WERI-Rb-1 (cell line): Measurements from ENCODE around the gene PPARD.

Experiments used
- DNase-seq: peaks from one replicate; pipeline ENCODE4 v3.0.0-alpha.2; 2020
- H3K27ac ChIP-seq: fragments of 250-450 bp; sonication (Bioruptor Pico); 2 replicates; pipeline ENCODE4 v1.5.1; 2020; ENCODE audit warnings: mild to moderate bottlenecking, moderate library complexity
- H3K27me3 ChIP-seq: fragments of 250-450 bp; sonication (Bioruptor Pico); 2 replicates; pipeline ENCODE4 v1.5.1; 2021; ENCODE audit warnings: mild to moderate bottlenecking, low read depth, moderate library complexity; ENCODE audit not compliant: insufficient read depth, severe bottlenecking
- H3K36me3 ChIP-seq: fragments of 250-450 bp; sonication (Bioruptor Pico); 2 replicates; pipeline ENCODE4 v1.5.1; 2020; ENCODE audit warnings: mild to moderate bottlenecking, moderate library complexity
- H3K4me3 ChIP-seq: 2 replicates; pipeline ENCODE4 v1.5.1; 2011; ENCODE audit warnings: low read depth, mild to moderate bottlenecking, control low read depth, low read length
- H3K9me3 ChIP-seq: fragments of 250-450 bp; sonication (Bioruptor Pico); 2 replicates; pipeline ENCODE4 v1.5.1; 2021; ENCODE audit warnings: mild to moderate bottlenecking, moderate library complexity; ENCODE audit not compliant: severe bottlenecking
- TF ChIP-seq, protein P1 (sequence below): IDR thresholded peaks from 2 replicates; pipeline ENCODE4 v1.5.1; 2011; ENCODE audit warnings: low read depth, mild to moderate bottlenecking, control low read depth, inconsistent platforms, low read length

Gene PPARD

GRCh38 chr6:35441205-35441604 lies 98.8 kb downstream of the PPARD start:
- Histone ChIP-seq H3K36me3 (no peaks in the 10 kb centered on the region), H3K27ac (no peak overlapping the region), H3K9me3 (no peaks in the 10 kb centered on the region), H3K27me3 (no peaks in the 10 kb centered on the region), H3K4me3 (no peak overlapping the region)
- TF ChIP-seq, protein P1, sequence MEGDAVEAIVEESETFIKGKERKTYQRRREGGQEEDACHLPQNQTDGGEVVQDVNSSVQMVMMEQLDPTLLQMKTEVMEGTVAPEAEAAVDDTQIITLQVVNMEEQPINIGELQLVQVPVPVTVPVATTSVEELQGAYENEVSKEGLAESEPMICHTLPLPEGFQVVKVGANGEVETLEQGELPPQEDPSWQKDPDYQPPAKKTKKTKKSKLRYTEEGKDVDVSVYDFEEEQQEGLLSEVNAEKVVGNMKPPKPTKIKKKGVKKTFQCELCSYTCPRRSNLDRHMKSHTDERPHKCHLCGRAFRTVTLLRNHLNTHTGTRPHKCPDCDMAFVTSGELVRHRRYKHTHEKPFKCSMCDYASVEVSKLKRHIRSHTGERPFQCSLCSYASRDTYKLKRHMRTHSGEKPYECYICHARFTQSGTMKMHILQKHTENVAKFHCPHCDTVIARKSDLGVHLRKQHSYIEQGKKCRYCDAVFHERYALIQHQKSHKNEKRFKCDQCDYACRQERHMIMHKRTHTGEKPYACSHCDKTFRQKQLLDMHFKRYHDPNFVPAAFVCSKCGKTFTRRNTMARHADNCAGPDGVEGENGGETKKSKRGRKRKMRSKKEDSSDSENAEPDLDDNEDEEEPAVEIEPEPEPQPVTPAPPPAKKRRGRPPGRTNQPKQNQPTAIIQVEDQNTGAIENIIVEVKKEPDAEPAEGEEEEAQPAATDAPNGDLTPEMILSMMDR: no peak
- DNase-seq: no peak

DNA sequence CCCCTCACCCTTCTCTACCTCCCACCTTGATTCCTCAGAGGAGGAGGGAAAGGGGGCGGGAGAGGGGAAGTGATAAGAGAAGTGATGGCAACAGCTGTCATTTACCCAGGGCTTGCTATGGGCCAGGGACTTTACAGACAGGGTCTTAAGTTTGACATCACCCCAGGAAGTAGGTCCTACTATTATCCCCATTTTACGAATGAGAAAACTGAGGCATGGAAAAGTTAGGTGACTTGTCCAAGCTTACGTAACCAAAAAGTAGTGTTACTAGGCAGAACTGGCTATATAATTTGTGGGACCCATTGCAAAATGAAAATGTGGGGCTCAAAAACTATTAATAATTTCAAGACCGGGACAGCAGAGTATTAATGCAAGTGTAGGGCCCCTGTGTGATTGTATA lies 99.3 kb downstream of the PPARD start:
- DNase-seq: no peak
- H3K4me3 ChIP-seq: no peak overlapping the region
- TF ChIP-seq, protein P1: no peak
- H3K9me3 ChIP-seq: no peaks in the 10 kb centered on the region
- H3K36me3 ChIP-seq: no peaks in the 10 kb centered on the region
- no peaks in the 10 kb centered on the region for H3K27me3 ChIP-seq
- H3K27ac ChIP-seq: no peak overlapping the region

- Histone ChIP-seq H3K4me3 (no peak overlapping the region), H3K27ac (no peak overlapping the region), H3K27me3 (no peaks in the 10 kb centered on the region), H3K9me3 (no peaks in the 10 kb centered on the region), H3K36me3 (no peaks in the 10 kb centered on the region)
- TF ChIP-seq, protein P1: no peak
- no peak for DNase-seq
Observed at GRCh38 chr6:35442693-35443092, 100.3 kb downstream of the PPARD start.

- no peak for DNase-seq
- TF ChIP-seq, protein P1: no peak
- Histone ChIP-seq H3K27me3 (no peaks in the 10 kb centered on the region), H3K9me3 (no peaks in the 10 kb centered on the region), H3K36me3 (no peaks in the 10 kb centered on the region), H3K27ac (no peak overlapping the region), H3K4me3 (no peak overlapping the region)
Observed at GRCh38 chr6:35443341-35444030, 101.1 kb downstream of the PPARD start.

GRCh38 chr6:35445691-35446090 lies 103.3 kb downstream of the PPARD start:
- TF ChIP-seq, protein P1: no peak
- Histone ChIP-seq H3K9me3 (no peaks in the 10 kb centered on the region), H3K27ac (no peak overlapping the region), H3K4me3 (no peak overlapping the region), H3K36me3 (no peaks in the 10 kb centered on the region), H3K27me3 (no peaks in the 10 kb centered on the region)
- DNase-seq: no peak

- H3K27ac ChIP-seq: no peak overlapping the region
- no peak overlapping the region for H3K4me3 ChIP-seq
- no peaks in the 10 kb centered on the region; the same call in 1 of the 2 replicates for H3K36me3 ChIP-seq
- no peaks in the 10 kb centered on the region for H3K9me3 ChIP-seq
- H3K27me3 ChIP-seq: no peaks in the 10 kb centered on the region
- TF ChIP-seq, protein P1: no peak
- no peak for DNase-seq
Observed at GRCh38 chr6:35448191-35448590, 105.8 kb downstream of the PPARD start.
